CD4-positive, alpha-beta T cell treated with Interleukin-6 for 4 hours (primary cell): Measurements from ENCODE around the gene LMAN1L.

Experiments used
- DNase-seq: peaks from one replicate; pipeline ENCODE4 v3.0.0-alpha.2; 2020; ENCODE audit warnings: mixed read lengths

LMAN1L gene

GRCh38 chr15:74812533-74812932 lies at the start of gene LMAN1L:
TSS of gene LMAN1L (plus strand) at chr15:74812835. CDS start at chr15:74812855, 20 bp downstream.
- DNase-seq = no peak

- DNase-seq = no peak
Measured at GRCh38 chr15:74763416-74763815, 49.2 kb upstream of the LMAN1L start.

GRCh38 chr15:74767167-74768098 lies 45.2 kb upstream of the LMAN1L start:
- no peak for DNase-seq

- DNase-seq = no peak
Measured at GRCh38 chr15:74768099-74768770, 44.4 kb upstream of the LMAN1L start.

GRCh38 chr15:74768771-74769342 lies 43.8 kb upstream of the LMAN1L start:
- peak; percentile 75 for DNase-seq

- DNase-seq = no peak
Measured at GRCh38 chr15:74769463-74770025, 43.1 kb upstream of the LMAN1L start.

- no peak for DNase-seq
Measured at GRCh38 chr15:74770211-74770903, 42.3 kb upstream of the LMAN1L start.

- DNase-seq = no peak
Measured at GRCh38 chr15:74773329-74773728, 39.3 kb upstream of the LMAN1L start.

GRCh38 chr15:74773731-74774252 lies 38.8 kb upstream of the LMAN1L start:
- no peak for DNase-seq

GRCh38 chr15:74775132-74775562 lies 37.5 kb upstream of the LMAN1L start:
- no peak for DNase-seq

GRCh38 chr15:74775894-74776293 lies 36.7 kb upstream of the LMAN1L start:
- DNase-seq = no peak

- DNase-seq = peak; percentile 71
Measured at GRCh38 chr15:74776821-74777768, 35.5 kb upstream of the LMAN1L start.

GRCh38 chr15:74777769-74778598 lies 34.7 kb upstream of the LMAN1L start:
- no peak for DNase-seq

- DNase-seq = no peak
Measured at GRCh38 chr15:74778599-74778970, 34.0 kb upstream of the LMAN1L start.

- DNase-seq = no peak
Measured at GRCh38 chr15:74779162-74779648, 33.4 kb upstream of the LMAN1L start.

- DNase-seq = peak; percentile 72
Measured at GRCh38 chr15:74780523-74781430, 31.9 kb upstream of the LMAN1L start.

- peak; percentile 84 for DNase-seq
Measured at GRCh38 chr15:74781431-74782258, 31.0 kb upstream of the LMAN1L start, which contains the start of gene CSK. TSS of gene CSK (plus strand) at chr15:74782080. CDS start at chr15:74798298, 16,218 bp downstream.
